Activated CD8-positive, alpha-beta memory T cell treated with anti-CD3 and anti-CD28 coated beads, Interleukin-2, amount 50 U/mL, for 1 hour (primary cell): ENCODE measurements around the gene CDK10.

Source experiments
- DNase-seq: peaks from one replicate; pipeline ENCODE4 v3.0.0-alpha.2; 2020; ENCODE audit errors: extremely low read depth

Gene CDK10

DNA sequence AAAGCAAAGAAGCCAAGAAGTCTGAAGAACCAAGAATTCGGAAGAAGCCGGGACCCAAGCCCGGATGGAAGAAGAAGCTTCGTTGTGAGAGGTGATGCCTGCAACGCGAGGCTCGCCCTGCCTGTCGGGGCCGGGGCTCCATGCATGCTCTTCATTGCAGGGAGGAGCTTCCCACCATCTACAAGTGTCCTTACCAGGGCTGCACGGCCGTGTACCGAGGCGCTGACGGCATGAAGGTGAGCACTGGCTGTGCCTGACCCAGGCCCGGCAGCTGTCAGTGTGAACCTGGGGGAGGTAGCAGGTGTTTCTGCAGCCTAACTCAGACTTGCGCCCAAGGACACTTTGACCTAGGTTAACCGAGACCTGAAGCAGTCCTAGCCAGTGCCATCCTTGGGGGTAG lies 46.8 kb downstream of the CDK10 start:
- no peak for DNase-seq

DNA sequence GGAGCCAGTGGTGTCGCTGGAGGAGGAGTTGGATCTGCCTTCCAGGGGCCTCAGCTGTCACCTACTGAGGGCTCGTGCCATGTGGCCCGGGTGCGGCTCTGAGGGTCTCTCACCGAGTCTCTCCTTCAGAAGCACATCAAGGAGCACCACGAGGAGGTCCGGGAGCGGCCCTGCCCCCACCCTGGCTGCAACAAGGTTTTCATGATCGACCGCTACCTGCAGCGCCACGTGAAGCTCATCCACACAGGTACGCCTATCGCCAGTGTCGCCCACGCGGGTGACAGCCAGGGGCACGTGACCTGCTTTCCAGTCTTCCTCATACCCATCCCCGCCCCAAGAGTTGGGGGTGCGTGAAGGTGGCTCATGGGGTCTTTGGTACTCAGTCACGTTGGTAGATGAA lies 47.3 kb downstream of the CDK10 start:
- DNase-seq = no peak

DNA sequence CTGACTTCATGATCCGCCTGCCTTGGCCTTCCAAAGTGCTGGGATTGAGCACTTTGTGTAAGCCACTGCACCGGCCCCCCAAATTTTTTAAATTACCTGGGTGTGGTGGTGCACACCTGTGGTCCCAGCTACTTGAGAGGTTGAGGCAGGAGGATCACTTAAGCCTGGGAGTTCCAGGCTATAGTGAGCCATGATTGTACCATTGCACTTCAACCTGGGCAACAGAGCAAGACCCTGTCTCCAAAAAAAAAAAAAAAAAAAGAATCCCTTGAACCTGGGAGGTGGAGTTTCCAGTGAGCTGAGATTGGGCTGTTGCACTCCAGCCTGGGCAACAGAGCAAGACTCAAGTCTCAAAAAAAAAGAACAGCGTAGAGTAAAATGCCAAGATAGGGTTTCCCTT lies 50.1 kb downstream of the CDK10 start:
- no peak for DNase-seq

DNA sequence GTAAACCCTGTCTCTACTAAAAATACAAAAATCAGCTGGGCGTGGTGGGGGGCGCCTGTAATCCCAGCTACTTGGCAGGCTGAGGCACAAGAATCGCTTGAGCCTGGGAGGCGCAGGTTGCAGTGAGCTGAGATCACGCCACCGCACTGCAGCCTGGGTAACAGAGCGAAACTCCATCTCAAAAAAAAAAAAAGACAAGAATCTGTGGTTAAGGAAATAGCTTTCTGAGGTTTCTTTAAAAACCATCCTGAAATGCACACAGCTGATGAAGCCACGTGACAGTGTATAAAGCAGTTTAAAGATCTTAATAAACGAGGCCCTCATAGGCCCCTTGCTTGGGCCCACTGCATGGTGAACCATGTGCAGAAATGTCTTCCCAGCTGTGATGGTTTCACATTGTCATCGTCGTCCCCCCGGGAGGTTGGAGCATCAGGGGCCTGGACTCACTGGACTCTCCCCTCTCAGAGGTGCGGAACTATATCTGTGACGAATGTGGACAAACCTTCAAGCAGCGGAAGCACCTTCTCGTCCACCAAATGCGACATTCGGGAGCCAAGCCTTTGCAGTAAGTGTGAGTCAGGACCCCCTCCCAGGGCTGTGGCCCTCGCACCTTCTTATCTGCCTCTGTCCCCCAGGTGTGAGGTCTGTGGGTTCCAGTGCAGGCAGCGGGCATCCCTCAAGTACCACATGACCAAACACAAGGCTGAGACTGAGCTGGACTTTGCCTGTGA lies 51.0 kb downstream of the CDK10 start:
- DNase-seq = no peak

GRCh38 chr16:89738072-89738377 lies 51.5 kb downstream of the CDK10 start:
- no peak for DNase-seq

GRCh38 chr16:89738538-89739317 lies 52.2 kb downstream of the CDK10 start:
- DNase-seq = no peak

GRCh38 chr16:89739383-89739782 lies 52.9 kb downstream of the CDK10 start:
- DNase-seq = no peak

- no peak for DNase-seq
These were observed 55.0 kb downstream of the CDK10 start for GRCh38 chr16:89741342-89742014.

GRCh38 chr16:89742948-89743347 lies 56.5 kb downstream of the CDK10 start:
- no peak for DNase-seq

DNA sequence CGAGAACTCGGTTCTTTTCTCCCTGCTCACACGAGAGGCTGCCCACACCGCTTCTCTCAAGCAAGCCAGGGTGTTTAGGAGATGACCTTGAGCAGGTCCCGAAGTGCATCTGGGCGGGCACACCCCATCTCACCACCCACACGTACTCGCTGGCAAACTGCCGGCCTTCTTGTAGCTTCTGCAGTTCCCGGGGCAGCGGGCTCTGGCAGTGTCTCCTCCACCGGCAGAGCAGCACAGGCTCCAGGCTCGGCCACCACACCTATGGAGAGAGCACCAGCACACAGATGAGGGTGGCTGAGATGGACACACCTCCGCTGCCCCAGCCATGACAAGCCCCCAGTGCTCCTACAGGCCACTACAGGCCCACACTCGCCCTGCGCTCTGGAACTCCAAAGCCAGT lies 58.3 kb downstream of the CDK10 start:
- DNase-seq = no peak
